Kidney epithelial cell (primary cell): Measurements from ENCODE around the gene PTBP1. TPM values are rescaled to one million over a fixed set of nuclear protein-coding genes. Genes with fewer than 3 reads are reported as not detected.
"Not testable (repeated sequence)": the region's sequence is repeated elsewhere in the genome, so short reads cannot be mapped to it uniquely, and the experiment has no call there.

Experiments
- DNase-seq: peaks from one replicate; pipeline ENCODE4 v3.0.0-alpha.2; 2010; ENCODE audit warnings: low read depth
- H3K27me3 ChIP-seq: 2 replicates; pipeline ENCODE4 v1.6.0; 2011; ENCODE audit warnings: low read length; ENCODE audit not compliant: control insufficient read depth, insufficient read depth
- H3K36me3 ChIP-seq: 2 replicates; pipeline ENCODE4 v1.5.1; 2011; ENCODE audit warnings: low read length; ENCODE audit not compliant: control insufficient read depth, insufficient read depth
- H3K4me3 ChIP-seq: 2 replicates; pipeline ENCODE4 v1.5.1; 2011; ENCODE audit warnings: low read depth, mild to moderate bottlenecking, control low read depth, low read length
- total RNA-seq: library from RNA; depleted of rRNA; stranded (reverse); fragments of >200 nt; gene quantifications from 2 replicates; pipeline ENCODE4 v1.2.3, GENCODE V29; 2015
- TF ChIP-seq, protein P1 (sequence below): IDR thresholded peaks from 2 replicates; pipeline ENCODE4 v1.5.1; 2011; ENCODE audit warnings: mild to moderate bottlenecking, moderate library complexity, low read length, control low read depth, inconsistent platforms; ENCODE audit not compliant: insufficient read depth, poor library complexity, severe bottlenecking

Gene PTBP1
- total RNA-seq, 1 donor from 2014 or later, result 268 TPM

DNA sequence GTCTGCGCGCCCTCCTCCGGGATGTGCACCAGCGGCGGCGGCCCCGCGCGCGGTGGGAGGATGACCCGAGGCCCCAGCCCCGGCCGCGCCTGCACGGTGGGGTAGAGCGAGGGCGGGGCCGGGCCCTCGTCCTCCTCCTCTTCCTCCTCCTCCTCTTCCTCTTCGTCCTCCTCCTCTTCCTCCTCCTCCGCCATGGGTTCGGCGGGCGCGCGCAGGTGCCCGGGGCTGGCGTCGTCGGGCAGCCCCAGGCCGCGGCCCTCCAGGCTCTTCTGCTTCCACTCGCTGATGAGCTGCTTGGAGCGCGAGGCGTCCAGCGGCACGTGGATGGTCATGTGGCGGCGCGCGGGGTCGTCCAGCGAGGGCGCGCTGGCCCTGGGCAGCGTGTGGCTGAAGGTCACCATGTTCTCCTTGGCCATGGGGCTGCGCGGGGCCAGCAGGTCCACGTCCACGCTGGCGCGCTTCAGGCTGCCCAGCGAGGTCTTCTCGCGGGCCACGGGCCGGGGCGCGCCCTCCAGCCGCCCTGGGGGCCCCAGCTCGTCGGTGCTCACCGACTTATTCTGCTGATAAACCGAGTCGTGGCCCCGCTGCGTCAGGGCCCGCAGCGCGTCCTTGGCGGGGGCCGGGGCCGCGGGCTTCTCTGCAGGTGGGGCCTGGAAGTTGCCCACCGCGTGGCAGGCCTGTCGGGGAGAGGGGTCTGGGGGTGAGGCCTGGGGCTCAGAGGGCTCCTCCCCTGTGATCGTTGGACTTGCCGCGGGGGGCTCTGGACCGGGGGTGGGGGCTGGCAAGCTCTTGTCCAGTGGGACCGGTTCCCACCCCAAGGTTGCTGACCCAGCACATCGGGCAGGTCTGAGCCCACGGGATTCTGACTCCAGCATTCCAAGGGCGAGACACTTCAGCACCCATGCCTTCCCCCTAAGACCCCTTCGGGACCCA, 16.2 kb downstream of the PTBP1 start:
- Histone ChIP-seq H3K4me3 (no peak overlapping the region), H3K36me3 (peaks cover 1% of the 10 kb centered on the region), H3K27me3 (no peaks in the 10 kb centered on the region)
- no peak for DNase-seq
- TF ChIP-seq, protein P1, sequence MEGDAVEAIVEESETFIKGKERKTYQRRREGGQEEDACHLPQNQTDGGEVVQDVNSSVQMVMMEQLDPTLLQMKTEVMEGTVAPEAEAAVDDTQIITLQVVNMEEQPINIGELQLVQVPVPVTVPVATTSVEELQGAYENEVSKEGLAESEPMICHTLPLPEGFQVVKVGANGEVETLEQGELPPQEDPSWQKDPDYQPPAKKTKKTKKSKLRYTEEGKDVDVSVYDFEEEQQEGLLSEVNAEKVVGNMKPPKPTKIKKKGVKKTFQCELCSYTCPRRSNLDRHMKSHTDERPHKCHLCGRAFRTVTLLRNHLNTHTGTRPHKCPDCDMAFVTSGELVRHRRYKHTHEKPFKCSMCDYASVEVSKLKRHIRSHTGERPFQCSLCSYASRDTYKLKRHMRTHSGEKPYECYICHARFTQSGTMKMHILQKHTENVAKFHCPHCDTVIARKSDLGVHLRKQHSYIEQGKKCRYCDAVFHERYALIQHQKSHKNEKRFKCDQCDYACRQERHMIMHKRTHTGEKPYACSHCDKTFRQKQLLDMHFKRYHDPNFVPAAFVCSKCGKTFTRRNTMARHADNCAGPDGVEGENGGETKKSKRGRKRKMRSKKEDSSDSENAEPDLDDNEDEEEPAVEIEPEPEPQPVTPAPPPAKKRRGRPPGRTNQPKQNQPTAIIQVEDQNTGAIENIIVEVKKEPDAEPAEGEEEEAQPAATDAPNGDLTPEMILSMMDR, result no peak

GRCh38 chr19:814152-815078, 17.2 kb downstream of the PTBP1 start:
- H3K4me3 ChIP-seq, result no peak overlapping the region
- no peaks in the 10 kb centered on the region for H3K27me3 ChIP-seq
- no peak for DNase-seq
- TF ChIP-seq, protein P1, result no peak
- peaks cover 1% of the 10 kb centered on the region for H3K36me3 ChIP-seq

- DNase-seq, result no peak
- H3K36me3 ChIP-seq, result peaks cover 1% of the 10 kb centered on the region
- H3K27me3 ChIP-seq, result no peaks in the 10 kb centered on the region
- TF ChIP-seq, protein P1, result no peak
- H3K4me3 ChIP-seq, result no peak overlapping the region
Observed at GRCh38 chr19:815079-815774, 18.0 kb downstream of the PTBP1 start.

DNA sequence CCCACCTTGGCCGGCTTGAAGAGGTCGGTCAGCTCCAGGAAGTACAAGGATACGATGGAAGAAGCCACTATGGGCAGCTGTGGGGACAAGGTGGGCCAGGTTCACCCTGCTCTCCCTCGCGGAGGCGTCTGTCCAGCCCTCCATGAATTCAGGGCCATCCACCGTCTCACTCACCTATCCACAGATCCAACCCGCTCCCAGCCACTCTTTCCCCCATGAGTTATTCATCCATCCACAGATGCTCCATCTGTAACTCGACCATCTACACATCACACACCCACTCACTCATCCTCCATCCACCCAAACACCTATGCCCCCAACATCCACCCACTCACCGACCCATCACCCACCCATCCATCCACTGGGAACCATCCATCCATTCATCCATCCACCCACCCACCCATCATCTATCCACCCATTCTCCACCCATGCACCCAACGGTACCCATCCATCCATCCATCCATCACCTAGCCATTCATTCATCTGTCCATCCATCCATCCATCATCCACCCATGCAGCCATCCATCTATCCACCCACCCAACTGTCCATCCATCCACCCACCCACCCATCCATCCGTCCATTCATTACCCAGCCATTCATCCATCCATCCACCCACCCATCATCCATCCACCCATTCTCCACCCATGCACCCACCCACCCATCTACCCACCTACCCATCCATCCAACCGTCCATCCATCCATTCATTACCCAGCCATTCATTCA, 18.7 kb downstream of the PTBP1 start:
- H3K36me3 ChIP-seq, result peaks cover 1% of the 10 kb centered on the region
- TF ChIP-seq, protein P1, result no peak
- H3K27me3 ChIP-seq, result no peaks in the 10 kb centered on the region
- H3K4me3 ChIP-seq, result no peak overlapping the region
- DNase-seq, result no peak

- no peaks in the 10 kb centered on the region for H3K27me3 ChIP-seq
- TF ChIP-seq, protein P1, result no peak
- H3K36me3 ChIP-seq, result no peaks in the 10 kb centered on the region
- DNase-seq, result no peak
- no peak overlapping the region for H3K4me3 ChIP-seq
Observed at GRCh38 chr19:816500-816857, 19.2 kb downstream of the PTBP1 start.

DNA sequence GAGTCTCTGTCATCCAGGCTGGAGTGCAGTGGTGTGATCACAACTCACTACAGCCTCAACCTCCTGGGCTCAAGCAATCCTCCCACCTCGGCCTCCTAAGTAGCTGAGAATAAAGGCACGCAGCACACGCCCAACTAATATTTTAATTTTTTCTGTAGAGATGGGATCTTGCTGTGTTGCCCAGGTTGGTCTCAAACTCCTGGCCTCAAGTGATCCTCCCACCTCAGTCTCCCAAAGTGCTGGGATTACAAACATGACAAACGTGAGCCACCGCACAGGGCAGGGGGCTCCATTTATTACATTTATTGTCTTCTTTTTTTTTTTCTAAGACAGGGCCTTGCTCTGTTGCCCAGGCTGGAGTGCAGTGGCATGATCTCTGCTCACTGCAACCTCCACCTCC, 23.0 kb downstream of the PTBP1 start:
- not testable (repeated sequence) for H3K4me3 ChIP-seq, H3K36me3 ChIP-seq, DNase-seq
- H3K27me3 ChIP-seq, result peaks cover 16% of the 10 kb centered on the region
